Islet precursor cell (in vitro differentiated cells): ENCODE data around the gene ANKH.
A peak's percentile ranks its signal among the peaks of the same experiment; 100 is the strongest.

Source experiments
- DNase-seq: peaks from one replicate; pipeline ENCODE4 v3.0.0-alpha.2; 2018

The ANKH gene

DNA sequence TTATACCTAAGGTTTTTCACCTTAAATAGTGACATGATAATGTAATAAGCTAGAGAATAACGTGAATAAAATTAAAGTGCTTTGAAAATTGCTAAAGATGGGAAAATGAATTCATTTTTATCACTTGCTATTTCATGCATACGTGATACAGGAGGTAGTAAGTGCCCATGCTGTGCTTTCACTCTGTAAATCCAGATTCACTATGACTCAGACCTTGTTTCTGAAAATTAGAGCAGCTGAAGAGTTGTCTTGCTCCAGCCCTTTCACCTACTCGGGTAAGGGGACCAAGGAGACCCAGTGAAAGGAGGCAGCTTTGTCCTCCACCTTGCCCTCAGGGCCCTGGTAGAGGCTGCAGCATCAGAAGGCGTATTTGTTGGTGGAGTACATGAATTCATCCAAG, 87.9 kb downstream of the ANKH start:
- DNase-seq, result peak; percentile 4

DNA sequence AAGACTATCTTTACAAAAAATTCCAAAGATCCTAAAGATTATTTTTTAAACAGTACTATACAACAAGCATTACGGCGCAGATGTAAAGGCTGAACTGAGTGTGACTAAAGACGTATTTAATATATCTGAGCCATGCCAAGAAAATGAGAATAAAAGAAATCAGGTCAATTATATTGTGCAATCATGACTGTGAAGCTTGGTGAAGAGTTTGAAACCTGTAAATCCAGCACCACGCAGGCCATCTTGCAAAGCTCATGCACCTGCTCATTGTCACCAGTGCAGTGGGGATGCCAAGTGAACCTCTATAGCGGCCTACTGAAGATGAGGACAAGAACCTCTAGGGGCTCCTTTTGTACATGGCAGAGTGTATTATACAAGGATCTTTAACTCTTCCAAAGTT, 89.0 kb downstream of the ANKH start:
- DNase-seq, result peak; percentile 11

DNA sequence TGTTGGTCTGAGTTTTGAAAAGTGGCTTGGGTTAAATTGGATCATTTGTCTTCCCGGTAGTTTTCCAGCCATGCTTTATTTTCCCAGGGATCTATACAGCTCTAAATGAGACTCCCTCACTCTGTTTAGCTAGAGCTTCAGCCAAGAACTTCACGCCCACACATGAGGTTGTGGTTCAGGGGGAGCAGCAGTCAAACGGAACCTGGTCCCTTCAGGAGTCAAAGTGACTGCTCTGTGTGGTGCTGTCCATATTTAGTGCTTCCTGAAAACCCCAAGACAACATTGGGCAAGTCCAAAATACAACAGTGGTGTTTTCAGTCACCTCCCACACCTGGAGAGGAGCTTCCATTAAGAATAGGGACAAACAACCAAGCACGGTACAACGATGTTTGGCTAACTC, 90.5 kb downstream of the ANKH start:
- peak; percentile 25 for DNase-seq

DNA sequence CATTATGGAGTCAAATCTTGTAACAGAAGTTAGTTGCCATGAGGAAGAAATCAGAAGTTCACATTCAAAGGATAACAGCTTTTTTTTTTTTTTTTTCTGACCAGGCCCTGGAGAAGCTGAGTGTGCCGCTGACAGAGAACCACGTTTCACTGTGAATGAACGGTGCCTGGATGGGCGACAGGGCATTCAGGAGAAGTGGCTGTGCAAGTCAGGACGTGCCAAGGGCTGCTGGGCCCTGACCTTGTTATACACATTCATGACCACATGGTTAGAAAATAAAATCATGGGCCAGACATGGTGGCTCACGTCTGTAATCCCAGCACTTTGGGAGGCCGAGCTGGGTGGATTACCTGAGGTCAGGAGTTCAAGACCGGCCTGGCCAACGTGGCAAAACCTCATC, 91.6 kb downstream of the ANKH start:
- DNase-seq, result peak; percentile 26

DNA sequence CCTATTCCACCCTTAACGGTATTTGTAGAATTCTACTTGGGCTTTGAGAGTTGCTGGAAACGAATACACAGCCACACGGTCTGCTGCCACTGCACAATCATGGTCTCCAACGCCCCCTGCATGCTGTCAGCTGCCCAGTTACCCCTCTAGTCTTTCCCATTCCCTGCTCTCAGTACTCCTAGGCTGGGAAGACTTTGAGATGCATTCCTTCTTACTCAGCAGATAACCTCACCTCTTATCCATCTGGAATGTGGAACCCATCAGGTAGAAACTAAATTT, 92.8 kb downstream of the ANKH start:
- DNase-seq, result no peak

DNA sequence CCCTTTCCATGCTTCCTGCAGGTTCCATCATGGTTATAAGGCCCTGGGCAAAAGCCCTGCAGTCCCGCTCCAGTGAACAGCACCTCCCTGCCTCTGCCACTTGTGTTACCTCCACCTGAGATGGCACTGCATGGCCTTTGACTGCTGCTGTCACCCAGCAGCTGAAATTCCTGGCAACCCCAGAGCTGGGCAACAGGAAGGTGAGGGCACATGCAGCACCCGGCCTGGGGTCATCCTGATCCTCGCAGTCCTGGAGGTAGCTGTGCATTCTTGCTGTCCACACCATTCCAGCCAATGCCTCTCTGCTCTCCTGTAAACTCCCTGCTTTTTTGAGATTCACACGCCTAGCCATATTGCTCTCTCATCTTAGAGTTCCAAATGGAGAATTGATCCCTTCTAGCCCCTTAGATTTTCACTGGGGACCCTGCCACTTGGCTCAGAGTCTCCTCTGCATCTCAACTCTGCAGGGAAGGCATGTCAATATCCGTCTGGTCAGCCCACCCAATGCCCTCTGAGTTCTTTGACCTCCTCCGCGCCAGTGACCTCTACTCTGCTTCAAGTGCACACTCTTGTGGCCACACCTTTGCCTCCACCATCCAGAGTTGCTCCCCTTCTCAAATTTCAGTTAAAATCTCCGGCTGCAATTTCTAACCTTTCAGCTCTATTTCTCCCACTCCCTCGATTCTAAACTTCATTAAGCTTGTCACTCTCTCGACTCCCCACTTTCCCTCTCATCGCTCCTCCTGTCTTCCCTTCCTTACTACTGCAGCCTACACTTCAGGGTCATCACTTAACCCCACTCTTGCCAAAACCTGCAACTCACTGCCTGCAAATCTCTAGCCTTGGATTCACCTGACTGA, 93.4 kb downstream of the ANKH start:
- no peak for DNase-seq

DNA sequence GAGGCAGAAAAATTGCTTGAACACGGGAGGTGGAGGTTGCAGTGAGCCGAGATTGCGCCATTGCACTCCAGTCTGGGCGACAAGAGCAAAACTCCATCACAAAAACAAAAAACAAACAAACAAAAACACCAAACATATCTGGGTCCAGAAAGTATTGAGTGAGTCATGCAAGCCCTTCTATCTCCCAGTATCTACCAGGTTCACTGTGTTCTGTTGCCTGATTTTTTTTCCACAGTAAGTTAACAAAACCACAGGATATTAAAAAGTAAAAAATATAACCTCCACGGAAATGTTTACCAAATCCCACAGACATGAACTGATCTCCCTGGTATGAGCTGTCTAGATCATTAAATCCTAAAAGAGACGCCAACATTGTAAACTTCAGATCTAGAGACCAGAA, 94.4 kb downstream of the ANKH start:
- DNase-seq, result no peak

DNA sequence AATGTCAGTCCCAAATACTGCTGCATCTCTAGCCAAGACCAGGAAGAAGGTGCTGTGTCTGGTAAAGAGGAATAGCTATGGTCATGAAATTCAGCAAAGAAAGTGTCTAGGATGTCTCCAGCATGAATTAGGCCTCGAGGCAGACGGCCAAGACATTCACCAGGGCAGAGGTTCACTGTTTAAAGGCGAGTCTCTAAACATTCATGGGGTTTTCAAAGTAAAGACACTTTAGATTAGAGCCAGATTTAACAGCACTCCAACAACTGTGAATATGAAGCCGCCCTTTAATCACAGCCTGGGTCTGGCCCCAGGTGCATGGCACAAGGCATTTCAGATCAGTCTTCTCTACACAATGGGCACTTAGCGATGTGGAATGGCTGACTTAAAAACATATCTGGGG, 95.0 kb downstream of the ANKH start:
- no peak for DNase-seq

DNA sequence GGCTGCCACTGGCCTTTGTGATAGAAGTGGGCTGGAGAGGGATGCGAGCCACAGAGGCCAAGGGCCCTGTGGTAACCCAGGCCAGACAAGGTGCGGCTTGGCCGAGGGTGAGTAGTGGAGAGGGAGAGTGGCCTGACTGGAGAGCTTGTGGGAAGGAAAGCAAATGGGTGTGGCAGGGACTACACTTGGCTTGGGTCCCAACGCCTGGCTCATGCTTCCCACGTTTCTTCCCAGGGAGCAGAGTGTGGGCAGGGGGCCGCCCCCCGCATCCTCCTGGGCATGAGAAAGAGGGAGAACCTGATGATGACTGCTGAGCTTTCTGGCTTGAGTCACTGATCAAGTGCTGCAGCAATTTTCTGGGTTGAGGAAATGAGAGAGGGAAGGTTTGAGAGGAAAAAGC, 95.7 kb downstream of the ANKH start:
- DNase-seq, result no peak

DNA sequence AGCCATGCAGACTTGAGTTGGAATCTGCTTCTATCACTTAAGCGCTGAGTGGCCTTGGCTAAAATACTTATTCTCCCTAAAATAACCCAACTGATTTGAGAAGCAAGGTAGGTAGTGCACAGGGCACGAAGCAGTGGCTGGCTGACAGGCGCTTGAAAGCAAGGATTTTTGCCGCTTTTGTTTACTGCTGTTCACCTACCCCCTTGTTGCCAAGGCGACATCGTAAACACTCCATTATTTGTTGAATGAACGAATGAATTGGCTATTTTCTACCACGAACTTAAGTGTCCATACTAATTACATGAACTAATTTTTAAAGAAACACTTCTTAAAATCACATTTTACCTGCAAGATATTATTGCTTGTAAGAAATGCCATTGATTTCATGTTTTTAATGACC, 98.0 kb downstream of the ANKH start:
- no peak for DNase-seq

DNA sequence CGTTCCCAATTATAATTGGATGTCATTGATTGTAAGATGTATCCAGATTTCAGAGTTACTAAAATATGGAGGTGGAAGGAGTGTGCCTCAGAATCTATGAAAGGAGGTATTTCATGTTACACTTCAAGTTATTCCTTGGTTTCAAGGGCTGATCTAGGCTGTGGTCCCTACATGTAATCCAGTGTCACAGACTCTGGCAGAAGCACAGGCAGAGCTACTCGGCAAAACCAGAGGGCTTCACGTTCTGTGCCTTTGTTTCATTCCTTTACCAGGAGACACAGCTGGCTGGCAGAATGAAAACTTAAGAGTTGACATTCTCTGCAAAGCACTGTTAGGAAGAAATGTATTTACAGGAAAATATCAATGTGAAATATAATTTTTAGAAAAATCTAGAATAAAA, 99.6 kb downstream of the ANKH start:
- DNase-seq, result no peak

DNA sequence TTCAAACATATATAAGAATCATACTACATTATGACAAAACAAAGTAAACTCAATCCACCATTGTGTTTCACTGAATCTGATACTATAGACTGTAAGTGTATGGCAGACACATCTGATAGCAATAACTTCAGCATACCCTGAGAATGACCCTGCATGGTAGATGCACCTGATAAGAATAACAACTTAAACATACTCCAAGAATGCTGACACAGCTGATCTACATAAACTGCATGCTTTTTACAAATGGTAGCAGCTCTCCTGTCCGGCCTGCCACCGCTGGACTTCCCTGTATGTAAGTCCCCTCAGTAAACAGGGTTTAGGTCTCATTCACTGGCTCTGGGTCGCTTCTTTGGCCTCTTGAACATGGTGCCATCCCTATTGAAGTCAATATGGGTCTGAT, 100.4 kb downstream of the ANKH start:
- DNase-seq, result no peak

DNA sequence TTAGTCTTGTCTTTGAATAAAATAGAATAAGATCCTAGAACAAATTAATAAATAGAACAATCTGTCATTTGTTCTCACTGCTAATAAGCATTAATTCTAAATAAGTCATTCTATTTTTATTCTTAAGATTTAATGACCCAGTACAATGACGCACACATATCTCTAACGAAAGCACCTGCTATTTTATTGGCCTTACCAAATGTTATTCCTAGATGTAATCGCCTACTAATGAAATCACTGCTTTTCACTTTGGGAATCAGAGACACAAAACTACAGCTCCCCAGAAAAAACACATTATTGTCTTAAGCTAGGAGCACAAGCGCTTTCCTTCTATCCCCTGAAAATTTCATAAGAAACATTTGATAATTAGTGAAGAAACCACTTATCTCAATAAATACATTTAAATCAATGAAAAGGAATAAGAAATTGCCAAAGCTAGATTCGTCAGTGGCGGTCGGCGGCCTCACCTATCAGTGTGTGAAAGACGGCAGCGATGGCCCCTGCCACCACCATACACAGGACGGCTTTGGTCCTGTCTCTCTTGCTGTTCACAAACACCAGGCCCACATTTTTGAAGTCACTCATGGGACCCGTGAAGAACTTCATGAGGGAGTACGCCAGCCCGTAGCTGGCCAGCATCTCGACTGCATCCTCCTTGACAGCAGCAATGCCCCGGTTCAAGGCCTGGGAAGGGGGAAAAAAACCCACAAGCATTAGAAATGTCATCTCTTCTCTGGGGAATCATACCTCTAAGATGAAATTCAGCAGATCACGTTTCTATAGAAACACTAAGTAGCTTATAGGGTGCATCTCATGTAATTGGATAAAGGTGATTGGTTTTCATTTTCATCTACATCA, 102.8 kb downstream of the ANKH start:
- DNase-seq, result peak; percentile 35

DNA sequence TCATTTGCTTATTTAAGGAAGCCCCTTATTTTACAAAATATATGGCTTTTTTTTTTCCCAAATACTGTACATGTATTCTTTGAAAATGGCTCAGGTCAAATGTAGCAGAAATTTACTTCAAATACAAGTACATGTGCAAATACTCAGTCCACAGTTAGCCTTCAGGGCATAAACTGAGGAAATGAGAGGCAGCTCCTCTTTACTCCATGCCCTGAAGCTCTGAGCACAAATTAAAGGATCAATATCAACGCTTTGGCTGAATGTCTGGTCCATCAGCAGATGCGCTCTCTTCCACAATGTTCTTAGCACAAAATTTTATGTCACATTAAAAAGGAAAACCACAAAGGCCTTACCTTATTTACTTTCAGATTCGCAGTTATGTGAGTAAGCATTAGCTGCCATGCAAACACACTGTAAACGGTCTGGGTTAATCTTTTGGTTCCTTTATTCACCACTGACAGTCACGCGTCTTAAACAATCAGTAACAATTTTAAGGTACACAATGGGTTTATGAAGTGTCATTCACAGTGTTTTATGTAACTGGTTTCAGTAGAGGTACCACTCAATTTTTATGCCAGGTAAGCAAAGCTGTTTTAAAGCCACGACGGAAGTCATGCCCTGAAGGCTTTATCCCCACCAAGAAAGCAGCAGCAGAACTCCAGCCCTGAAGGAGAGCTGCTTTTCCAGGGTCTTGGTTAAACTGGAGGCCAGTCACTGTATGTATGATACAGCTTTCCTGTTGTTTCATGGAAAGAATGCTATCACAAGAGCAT, 103.7 kb downstream of the ANKH start:
- DNase-seq, result peak; percentile 47

DNA sequence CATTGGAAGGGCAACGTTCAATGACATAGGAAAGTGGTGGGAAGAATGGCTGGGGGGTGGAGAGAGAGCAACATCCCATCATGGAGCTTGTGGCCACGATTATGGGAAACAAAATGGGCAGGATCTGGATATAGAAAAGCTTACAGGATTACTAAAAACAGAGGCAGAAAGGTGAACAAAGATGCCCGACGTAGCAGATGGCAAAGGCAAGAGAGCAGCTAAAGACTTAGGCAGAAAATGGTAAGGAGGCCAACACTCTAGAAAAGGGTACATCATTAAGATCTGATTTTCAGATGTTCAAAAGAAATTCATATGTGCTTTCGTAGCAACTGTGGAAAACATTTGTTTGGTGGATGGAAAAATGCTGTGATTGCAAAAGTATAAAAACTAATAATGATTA, 104.5 kb downstream of the ANKH start:
- DNase-seq, result no peak

DNA sequence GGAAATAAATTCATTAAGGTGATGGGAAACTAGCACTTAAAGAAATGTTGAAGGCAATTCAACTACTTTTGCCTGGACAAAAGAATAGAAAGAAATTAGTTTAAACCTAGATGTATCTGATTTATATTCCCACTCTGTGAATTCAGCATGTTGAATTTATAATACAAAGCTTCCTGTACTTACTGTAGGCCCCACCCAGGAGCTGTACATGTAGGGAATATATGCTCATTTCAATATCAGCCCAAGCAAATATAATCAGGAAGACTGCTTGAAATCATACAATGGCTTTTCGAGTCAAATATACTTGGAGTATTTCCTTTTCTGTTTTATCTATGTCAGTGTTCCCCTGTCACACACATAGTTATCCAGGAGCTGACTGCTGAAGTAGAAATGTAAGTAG, 105.0 kb downstream of the ANKH start:
- no peak for DNase-seq

DNA sequence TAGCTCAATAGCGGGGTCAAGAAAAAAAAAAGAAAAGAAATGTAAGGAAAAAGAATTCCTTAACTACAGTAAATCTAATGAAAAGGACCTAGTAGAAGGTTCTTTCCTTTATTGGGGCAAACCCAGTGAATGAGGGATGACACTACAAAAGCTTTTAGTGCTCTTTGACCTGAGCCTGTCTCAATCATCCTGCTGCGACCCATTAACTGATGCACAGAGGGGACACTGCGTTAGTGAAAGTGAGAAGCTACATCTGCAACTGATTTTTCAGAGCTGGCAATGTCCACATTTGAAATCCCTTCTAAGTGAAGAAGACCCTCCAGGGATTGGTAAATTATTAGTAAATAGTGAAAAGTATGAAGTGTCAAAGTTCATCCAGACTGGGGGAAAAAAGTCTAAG, 106.0 kb downstream of the ANKH start:
- no peak for DNase-seq

DNA sequence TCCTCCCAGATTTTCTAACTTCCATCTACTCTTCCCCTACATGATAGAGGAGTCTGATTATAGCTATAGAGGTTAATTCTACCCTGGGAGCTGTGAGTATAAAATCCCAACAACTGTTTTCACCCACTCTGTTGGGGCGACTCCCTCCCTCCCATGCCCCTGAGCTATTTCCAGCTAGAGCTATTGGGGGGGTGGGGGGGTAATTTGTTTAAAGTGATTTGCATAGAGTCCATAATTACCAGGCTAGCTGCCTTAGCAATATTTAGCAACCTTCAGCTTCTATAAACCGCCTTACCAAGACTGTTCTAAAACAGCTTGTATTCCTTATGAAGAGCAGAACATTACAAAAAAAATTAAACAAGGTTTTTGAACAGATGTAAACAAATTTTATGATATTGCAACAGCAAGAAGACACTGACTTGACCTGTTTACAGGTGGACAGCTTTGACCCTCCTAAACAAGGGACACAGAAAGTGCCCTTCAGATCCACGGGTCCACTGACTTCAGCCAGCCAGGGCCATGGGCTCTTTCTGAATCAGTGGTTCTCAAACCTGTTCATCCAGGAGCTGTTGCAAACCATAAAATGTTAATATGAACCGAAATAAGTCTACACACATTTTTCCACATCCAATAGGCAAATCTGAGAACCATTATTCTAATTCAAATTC, 108.9 kb downstream of the ANKH start:
- no peak for DNase-seq

DNA sequence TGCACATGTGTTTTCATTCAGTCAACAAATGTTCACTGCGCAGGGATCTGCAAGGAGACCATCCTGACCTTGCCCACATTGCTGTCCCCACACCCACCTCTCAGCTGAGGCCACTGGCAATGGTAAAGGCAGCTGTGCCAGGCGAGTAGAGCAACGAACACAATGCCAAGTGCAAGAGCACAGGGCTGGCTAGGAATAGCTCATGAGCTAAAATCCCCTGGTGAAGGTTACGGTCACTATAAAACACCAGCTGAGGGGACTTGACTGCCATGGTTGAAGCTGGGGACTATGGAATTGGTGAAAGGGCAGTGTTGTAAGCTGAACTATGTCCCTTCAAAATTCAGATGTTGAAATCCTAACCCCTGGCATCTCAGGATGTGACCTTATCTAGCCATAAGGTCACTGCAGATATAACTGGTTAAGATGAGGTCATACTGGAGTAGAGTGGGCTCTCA, 111.0 kb downstream of the ANKH start:
- no peak for DNase-seq

DNA sequence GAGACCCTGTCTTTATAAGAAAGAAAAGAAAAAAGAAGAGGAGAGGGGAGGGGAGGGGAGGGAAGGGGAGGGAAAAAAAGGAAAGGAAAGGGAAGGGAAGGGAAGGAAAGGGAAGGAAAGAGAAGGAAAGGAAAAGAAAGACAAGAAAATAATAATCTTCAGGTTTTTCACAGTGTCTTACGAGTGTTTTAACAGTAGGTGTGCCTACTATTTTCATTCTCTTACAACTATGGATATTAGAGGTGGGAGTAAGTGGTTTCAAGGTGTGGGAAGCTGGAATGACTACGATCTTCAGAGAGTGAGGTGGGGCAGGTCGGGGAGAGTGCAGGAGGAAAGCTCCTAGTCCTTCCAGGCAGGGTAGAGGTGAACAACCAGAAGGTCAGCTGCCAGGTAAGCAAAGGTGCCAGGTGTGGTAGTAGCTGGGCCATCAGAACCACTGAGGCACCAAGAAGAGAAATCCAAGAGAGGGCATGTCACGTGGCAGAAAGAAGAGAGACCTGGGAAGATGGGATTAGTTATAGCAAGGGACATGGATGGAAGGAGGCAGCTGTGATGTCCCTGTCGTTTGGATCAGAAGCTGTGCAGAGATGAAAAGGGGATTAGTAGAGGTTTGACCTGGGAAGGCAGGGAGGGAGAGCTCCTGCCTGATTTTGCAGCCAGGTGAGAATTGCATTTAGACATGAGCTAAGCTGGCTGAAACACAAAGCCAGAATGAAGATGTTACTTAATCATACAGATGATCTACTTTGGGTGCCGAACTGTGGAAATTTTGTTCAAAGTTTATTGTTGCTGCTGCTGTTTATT, 111.6 kb downstream of the ANKH start:
- DNase-seq, result no peak

DNA sequence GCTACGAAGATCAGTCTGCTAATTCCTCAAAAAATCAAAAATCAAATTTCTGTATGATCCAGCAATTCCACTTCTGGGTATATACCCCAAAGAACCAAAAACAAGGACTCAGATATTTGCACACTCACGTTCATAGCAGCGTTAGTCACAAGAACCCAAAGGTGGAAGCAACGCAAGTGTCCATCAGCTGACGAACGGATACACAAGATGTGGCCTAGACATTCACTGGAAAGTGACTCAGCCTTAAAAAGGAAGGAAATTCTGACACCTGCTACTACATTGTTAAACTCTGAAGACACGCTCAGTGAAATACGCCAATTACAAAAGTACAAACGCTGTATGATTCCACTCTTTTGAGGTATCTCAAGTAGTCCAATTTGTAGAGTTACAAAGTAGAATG, 113.7 kb downstream of the ANKH start:
- no peak for DNase-seq

DNA sequence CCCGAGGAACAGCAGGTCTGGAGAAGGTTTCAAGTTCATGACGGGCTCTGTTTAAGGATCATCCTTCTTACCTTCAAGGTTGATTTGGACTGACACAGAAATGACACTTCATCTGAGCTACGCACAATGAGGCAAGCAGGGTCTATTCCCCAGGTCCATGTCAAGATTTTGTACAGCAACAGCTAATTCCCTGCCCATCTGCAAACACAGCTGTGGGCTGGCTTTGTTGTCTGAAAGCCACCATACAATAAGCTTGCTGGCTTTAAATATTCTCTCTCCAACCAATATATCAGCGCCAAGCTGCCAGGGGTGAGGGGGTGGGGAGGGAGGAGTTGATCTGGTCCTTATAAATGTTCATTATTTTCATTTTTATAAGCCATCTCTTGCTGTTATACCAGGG, 115.1 kb downstream of the ANKH start:
- DNase-seq, result no peak
